ENCODE results near the gene CCBE1. TPM values are rescaled to one million over a fixed set of nuclear protein-coding genes. Genes with fewer than 3 reads are reported as not detected.
A peak's percentile ranks its signal among the peaks of the same experiment; 100 is the strongest.

The CCBE1 gene
- total and polyA plus RNA-seq, 4 donors = 3.4 to 59.0 (median 21.9) TPM

DNA sequence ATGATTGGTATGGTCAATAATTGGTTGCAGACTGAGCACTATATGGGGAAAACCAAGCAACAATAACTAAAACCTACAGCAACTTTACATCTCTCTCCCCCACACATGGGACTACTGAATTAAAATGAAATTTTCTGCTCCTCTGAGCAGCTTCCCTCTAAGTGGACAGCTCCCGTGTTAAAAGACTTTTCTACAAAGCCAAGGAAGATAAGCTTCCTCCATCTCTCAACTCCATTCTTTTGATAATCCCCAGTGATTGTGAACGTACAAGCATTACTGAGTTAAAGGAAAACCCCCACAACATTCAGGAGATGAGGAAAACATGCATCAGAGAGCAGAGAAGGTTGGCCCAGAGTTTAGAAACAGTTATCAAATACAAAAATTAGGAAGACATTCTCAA lies 21.9 kb downstream of the CCBE1 start:
- Histone ChIP-seq H3K27ac (ENCODE audit: low read depth in 1 of 2, low read length in 1 of 2) (no peak overlapping the region), H3K4me1 (ENCODE audit: control insufficient read depth in 5 of 5, insufficient read depth in 5 of 5, low read length in 5 of 5) (peaks cover 0 to 68% (median 35%) of the 10 kb centered on the region in 5 donors), H3K9me3 (ENCODE audit: control insufficient read depth in 4 of 4, insufficient read depth in 3 of 4, low read length in 3 of 4) (no peaks in the 10 kb centered on the region), H3K9ac (ENCODE audit: insufficient read depth in 1 of 2, low read length in 2 of 2) (peak overlapping the region in 1 of 2 donors; percentile 58), H3K27me3 (ENCODE audit: control insufficient read depth in 3 of 3, insufficient read depth in 3 of 3, low read length in 2 of 3) (no peaks in the 10 kb centered on the region), H3K36me3 (ENCODE audit: control insufficient read depth in 4 of 4, insufficient read depth in 4 of 4, low read length in 4 of 4) (peaks cover 0 to 8% (median 3%) of the 10 kb centered on the region in 4 donors), H3K4me3 (no peak overlapping the region)
- TF ChIP-seq, protein P1, sequence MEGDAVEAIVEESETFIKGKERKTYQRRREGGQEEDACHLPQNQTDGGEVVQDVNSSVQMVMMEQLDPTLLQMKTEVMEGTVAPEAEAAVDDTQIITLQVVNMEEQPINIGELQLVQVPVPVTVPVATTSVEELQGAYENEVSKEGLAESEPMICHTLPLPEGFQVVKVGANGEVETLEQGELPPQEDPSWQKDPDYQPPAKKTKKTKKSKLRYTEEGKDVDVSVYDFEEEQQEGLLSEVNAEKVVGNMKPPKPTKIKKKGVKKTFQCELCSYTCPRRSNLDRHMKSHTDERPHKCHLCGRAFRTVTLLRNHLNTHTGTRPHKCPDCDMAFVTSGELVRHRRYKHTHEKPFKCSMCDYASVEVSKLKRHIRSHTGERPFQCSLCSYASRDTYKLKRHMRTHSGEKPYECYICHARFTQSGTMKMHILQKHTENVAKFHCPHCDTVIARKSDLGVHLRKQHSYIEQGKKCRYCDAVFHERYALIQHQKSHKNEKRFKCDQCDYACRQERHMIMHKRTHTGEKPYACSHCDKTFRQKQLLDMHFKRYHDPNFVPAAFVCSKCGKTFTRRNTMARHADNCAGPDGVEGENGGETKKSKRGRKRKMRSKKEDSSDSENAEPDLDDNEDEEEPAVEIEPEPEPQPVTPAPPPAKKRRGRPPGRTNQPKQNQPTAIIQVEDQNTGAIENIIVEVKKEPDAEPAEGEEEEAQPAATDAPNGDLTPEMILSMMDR (IDR thresholded peaks at IDR 0.05; ENCODE audit: control extremely low read depth, extremely low read depth) = no peak
- 34 to 35% methylated on average over 2 of the region's 2 CpGs for WGBS, 2 donors
- DNase-seq (peak in 1 of 3 donors; percentile 49), ATAC-seq (ENCODE audit: insufficient read depth, low FRiP score) (no peak)

DNA sequence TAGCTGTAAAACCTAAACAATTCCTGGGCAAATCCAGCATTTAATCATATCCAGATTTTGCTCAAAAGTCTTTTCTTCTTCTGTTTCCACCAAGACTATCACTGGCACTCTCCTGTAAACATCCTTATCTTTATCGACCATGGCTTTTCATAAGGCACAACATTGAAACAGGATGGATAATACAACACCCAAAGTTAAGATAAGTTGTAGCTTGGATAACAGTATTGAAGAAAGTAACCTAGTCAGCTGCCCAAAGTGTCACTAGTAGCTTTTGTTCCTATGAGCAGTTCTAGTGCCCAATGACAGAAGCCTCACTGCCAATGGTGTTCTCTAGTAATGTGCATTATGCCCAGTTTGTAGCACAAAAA lies 22.3 kb downstream of the CCBE1 start:
- Histone ChIP-seq H3K36me3 (ENCODE audit: control insufficient read depth in 4 of 4, insufficient read depth in 4 of 4, low read length in 4 of 4) (peaks cover 0 to 8% (median 3%) of the 10 kb centered on the region in 4 donors), H3K9me3 (ENCODE audit: control insufficient read depth in 4 of 4, insufficient read depth in 3 of 4, low read length in 3 of 4) (no peaks in the 10 kb centered on the region), H3K9ac (ENCODE audit: insufficient read depth in 1 of 2, low read length in 2 of 2) (peak overlapping the region in 1 of 2 donors; percentile 57), H3K4me1 (ENCODE audit: control insufficient read depth in 5 of 5, insufficient read depth in 5 of 5, low read length in 5 of 5) (peaks cover 0 to 73% (median 37%) of the 10 kb centered on the region in 5 donors), H3K4me3 (no peak overlapping the region), H3K27ac (ENCODE audit: low read depth in 1 of 2, low read length in 1 of 2) (no peak overlapping the region), H3K27me3 (ENCODE audit: control insufficient read depth in 3 of 3, insufficient read depth in 3 of 3, low read length in 2 of 3) (no peaks in the 10 kb centered on the region)
- TF ChIP-seq, protein P1 (IDR thresholded peaks at IDR 0.05; ENCODE audit: control extremely low read depth, extremely low read depth) = no peak
- DNase-seq (peak in 2 of 3 donors; percentile 64 to 75), ATAC-seq (ENCODE audit: insufficient read depth, low FRiP score) (no peak)
- WGBS, 2 donors = 51 to 66% methylated on average over 1 of the region's 1 CpG

DNA sequence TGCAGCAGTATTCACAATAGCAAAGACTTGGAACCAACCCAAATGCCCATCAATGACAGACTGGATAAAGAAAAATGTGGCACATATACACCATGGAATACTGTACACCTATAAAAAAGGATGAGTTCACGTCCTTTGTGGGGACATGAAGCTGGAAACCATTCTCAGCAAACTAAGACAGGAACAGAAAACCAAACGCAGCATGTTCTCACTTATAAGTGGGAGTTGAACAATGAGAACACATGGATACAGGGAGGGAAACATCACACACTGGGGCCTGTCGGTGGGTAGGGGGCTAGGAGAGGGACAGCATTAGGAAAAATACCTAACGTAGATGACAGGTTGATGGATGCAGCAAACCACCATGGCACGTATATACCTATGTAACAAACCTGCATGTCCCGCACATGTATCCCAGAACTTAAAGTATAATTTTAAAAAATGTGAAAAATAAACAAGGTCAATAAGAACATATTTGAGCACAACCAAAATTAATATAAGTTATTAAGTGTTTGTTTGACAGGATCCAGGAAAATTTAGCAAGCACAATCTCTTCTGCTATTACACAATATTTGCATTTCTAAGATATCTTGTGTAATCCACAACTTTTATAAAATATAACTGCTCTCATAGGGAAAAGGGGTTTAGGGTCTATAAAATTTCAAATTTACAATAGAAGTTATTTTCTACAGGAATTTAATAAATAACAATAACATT lies 22.9 kb downstream of the CCBE1 start:
- Histone ChIP-seq H3K4me3 (no peak overlapping the region), H3K27me3 (ENCODE audit: control insufficient read depth in 3 of 3, insufficient read depth in 3 of 3, low read length in 2 of 3) (no peaks in the 10 kb centered on the region), H3K9me3 (ENCODE audit: control insufficient read depth in 4 of 4, insufficient read depth in 3 of 4, low read length in 3 of 4) (no peaks in the 10 kb centered on the region), H3K36me3 (ENCODE audit: control insufficient read depth in 4 of 4, insufficient read depth in 4 of 4, low read length in 4 of 4) (peaks cover 0 to 8% (median 3%) of the 10 kb centered on the region in 4 donors), H3K4me1 (ENCODE audit: control insufficient read depth in 5 of 5, insufficient read depth in 5 of 5, low read length in 5 of 5) (peaks cover 0 to 77% (median 37%) of the 10 kb centered on the region in 5 donors), H3K27ac (ENCODE audit: low read depth in 1 of 2, low read length in 1 of 2) (no peak overlapping the region), H3K9ac (ENCODE audit: insufficient read depth in 1 of 2, low read length in 2 of 2) (no peak overlapping the region)
- ATAC-seq (ENCODE audit: insufficient read depth, low FRiP score) (no peak), DNase-seq (peak in 2 of 3 donors; percentile 82 to 87)
- TF ChIP-seq, protein P1 (IDR thresholded peaks at IDR 0.05; ENCODE audit: control extremely low read depth, extremely low read depth) = no peak
- 78 to 88% methylated on average over 6 of the region's 6 CpGs for WGBS, 2 donors
